HG03139 (cell line): ENCODE measurements around the gene MFAP5.
"Not testable (repeated sequence)": the region's sequence is repeated elsewhere in the genome, so short reads cannot be mapped to it uniquely, and the experiment has no call there.

Experiments used
- ATAC-seq: cut with Tn5 transposase; IDR thresholded peaks from one replicate; pipeline ENCODE4 v1.9.1; 2021; ENCODE audit not compliant: unreplicated experiment

The MFAP5 gene

DNA sequence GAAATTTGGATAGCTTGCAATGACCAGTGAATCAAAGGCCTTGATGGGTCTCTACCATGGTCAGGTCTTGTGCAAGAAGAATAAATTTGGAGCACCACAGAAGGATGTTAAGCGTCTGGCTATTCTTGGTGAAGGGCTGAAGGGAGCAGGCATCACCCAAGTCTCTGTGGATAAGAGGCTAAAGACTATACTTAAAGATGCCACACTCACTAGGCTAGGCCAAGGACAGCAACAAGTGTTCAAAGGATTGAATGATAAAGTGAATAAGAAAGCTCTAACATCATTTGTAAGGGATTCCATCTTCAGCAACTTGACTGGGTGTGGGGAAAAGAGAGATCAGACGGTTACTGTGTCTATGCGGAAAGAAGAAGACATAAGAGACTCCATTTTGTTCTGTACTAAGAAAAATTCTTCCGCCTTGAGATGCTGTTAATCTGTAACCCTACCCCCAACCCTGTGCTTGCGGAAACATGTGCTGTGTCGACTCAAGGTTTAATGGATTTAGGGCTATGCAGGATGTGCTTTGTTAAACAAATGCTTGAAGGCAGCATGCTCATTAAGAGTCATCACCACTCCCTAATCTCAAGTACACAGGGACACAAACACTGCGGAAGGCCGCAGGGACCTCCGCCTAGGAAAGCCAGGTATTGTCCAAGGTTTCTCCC, 27.2 kb downstream of the MFAP5 start:
- not testable (repeated sequence) for ATAC-seq

DNA sequence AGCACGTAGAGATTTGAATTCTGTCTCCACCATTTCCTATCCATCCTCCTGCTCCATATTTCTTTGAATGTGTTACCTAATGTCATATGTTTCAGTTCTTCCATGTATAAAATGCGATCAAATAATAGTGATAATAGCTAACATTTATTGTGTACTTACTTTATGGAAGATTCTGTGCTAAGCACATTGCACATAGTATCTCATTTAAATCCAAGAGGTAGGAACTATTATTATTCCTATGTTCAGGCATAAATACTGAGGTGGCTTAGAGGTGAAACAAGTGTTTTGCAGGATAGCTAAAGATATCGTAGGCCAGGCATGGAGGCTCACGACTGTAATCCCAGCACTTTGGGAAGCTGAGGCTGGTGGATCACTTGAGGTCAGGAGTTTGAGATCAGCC, 32.5 kb downstream of the MFAP5 start:
- peak; percentile 4 for ATAC-seq

DNA sequence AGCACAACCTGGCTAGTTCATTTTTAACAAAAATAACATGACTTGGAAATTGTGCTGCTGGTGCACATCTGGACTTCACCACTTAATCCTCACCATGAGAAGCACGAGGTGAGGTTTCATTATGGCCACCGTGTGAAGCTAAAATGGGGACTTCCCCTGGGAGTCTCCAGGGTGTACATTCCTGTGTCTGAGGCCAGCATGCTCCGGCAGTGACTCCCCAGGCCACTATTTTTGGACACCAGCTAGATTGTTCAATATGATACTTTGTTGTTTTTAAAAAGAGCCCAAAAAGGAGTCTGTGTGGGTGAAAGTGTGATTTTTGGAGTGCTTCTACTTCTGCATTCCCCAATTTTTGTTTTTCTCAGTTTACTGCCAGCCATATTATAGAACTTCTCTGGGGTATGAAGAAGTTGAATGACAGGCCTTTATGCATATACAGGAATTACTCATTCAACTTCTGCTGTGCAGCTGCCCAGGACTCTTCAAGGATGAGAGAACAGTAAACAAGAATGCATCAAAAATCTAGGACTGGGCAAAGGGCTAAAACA, 33.1 kb downstream of the MFAP5 start:
- peak; percentile 88 for ATAC-seq

DNA sequence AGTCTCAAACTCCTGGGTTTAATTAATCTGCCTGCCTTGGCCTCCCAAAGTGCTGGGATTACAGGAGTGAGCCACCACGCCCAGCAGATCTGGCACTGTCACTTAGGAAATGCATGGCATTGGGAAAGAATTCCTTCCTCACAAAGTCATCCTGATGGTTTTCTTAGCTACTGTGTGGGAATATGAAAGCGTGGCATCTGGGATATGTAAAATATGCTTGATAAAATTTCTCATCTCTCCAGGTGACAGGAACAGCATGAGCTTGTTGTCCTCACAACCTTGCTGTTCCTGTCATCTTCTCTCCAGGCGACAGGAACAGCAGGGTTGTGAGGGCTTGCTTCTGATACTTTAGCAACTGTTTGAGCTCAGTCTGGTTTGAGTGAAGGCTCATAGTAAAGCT, 33.9 kb downstream of the MFAP5 start:
- no peak for ATAC-seq

DNA sequence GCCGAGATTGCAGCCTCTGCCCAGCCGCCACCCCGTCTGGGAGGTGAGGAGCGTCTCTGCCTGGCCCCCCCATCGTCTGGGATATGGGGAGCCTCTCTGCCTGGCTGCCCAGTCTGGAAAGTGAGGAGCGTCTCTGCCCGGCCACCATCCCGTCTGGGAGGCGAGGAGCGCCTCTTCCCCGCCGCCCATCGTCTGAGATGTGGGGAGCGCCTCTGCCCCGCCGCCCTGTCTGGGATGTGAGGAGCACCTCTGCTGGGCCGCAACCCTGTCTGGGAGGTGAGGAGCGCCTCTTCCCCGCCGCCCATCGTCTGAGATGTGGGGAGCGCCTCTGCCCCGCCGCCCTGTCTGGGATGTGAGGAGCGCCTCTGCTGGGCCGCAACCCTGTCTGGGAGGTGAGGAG, 37.9 kb downstream of the MFAP5 start:
- not testable (repeated sequence) for ATAC-seq

DNA sequence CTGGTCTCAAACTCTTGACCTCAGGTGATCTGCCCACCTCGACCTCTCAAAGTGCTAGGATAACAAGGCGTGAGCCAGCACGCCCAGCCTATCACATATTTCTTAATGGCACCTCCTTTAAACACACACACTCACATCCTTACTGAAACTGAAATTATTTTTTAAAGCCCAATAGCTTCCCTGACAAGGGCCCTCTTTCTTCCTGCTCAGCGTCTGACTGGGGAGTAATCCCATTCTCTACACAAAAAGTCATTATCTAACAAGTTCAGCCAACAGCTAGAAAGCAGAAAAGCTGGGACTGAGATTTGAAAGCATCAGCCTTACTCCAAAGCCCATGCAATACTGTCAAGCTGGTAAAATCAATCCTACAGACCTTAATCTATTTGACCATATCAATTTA, 40.0 kb downstream of the MFAP5 start:
- ATAC-seq, result no peak

DNA sequence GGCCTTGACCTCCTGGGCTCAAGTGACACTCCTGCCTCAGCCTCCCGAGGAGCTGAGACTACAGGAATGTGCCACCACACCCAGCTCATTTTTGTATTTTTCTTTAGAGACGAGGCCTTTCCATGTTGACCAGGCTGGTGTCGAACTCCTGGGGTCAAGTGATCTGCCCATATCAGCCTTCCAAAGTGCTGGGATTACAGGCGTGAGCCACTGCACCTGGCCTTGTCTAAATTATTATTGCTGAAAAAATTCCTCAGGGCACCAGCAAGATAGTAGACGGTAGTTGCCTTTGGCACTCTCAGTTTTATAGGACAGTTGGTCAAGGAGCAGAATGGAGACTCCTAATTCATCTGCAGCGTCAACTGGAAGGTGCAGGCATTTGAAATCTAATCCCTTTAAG, 47.4 kb downstream of the MFAP5 start:
- no peak for ATAC-seq

DNA sequence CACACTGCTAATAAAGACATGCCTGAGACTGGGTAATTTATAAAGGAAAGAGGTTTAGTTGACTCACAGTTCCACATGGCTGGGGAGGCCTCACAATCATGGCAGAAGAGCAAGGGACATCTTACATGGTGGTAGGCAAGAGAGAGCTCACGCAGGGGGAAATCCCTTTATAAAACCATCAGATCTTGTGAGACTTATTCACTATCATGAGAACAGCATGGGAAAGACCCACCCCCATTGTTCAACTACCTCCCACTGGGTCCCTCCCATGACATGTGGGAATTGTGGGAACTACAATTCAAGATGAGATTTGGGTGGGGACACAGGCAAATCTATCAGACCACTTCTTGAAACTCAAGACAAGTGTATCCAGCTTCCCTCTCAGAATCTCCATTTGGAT, 48.7 kb downstream of the MFAP5 start:
- ATAC-seq, result not testable (repeated sequence)

DNA sequence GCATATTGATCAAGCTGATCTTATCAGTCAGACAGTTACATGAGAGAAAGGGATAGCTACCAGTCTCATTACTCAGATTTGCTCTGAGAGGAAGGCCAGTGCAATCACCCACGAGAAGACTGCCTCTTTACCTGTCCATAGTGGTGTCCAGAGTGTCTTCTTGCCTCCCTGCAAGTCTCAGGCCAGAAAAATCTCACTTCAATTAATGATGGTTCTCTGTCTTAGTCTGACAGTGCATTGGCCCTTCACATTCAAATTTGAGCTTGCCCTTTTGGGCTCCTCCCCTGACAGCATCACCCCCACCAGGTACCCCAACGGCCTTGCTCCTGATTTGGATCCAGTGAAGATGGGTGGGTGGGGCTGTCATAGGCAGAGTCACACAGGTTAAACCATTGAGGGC, 50.0 kb downstream of the MFAP5 start, which contains the start of gene AICDA:
AICDA (minus strand) TSS at position 231 of the 400 bp plus-strand sequence; CDS start at position 139, 92 bp downstream.
- ATAC-seq, result no peak

DNA sequence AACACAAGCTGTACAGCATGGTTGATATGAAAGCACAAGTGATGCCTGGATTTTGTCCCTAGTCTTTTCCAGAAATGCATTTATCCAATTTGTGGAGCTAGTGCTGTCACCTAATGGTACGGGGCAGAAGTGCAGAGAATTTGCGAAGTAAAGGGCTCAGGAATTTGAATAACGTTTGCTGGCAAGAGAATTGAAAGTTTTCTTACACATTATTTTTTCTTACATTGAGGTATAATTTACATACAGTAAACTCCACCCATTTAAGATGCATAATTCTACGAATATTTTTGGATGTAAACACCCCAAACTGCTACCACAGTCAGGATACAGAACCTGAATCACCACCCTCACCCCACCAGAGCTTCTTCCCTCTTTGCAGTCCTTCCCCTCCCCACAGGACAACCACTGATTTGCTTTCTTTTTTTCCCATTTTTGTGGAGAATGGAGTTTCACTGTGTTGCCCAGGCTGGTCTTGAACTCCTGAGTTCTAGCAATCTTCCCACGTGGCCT, 53.5 kb downstream of the MFAP5 start:
- no peak for ATAC-seq

DNA sequence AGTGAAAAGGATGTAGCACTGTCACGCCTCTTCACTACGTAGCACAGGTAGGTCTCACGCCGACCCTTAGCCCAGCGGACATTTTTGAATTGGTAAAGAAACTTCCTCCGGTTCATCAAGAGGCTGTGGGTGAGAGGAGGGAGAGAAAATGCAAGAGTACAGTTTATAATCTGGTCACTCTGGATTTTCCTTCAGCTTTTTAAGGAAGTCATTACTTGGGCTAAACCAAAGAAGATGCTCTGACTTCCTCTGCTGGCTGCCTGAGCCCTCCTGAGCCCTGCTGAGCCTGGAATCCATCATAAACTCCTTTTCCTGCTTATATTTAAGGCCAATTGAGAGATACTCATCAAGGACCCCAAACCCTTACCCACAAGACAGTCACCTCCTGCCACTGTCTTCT, 55.7 kb downstream of the MFAP5 start:
- ATAC-seq, result no peak

DNA sequence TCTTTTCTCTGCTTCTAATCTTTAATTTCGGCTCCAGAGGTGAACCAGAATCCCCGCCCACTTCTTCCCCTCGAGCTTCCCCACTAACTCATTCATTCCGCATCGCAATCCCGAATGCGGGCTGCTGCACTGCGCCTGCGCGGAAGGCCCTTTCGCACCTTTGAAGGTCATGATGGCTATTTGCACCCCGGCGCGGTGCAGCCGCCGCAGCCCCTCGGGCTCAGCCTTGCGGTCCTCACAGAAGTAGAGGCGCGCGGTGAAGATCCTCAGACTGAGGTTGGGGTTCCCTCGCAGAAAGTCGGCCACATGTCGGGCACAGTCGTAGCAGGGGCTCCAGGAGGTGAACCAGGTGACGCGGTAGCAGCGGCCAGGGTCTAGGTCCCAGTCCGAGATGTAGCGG, 57.6 kb downstream of the MFAP5 start:
- no peak for ATAC-seq

DNA sequence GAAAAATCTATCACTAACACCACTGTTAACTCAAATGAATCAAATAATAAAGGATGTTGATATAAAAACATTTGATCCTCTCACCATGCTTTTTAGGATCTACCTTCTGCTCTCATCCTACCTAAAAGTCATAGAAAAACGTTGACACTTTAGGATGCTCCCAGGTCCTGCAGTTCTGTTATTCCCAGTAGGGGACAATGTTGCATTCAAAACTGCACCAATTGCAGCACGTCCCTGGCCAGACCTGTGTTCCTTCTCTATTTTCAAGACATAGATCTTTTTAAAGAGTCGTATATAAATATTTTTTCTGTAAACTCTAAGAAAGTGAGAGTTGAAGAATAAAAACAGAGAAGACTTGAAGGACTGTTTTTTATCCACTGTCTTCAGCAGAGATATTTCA, 58.8 kb downstream of the MFAP5 start:
- no peak for ATAC-seq

DNA sequence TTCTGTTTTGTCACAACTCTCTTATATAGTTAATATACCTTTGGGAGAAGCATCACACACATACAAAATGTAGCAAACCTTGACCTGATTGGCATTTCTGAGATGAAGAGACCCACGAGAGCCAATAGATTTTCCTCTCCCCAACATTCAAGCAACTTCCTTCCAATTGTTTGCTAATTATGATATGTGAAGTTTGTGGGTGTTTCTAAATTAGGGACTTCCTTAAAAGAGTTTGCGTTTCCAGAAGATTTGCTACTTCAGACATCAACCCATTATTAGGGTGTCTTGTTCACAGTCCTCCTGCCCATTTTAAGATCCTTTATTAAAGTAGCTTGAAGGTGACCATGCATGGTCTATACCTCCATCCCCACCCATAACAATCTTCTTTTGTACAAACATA, 59.3 kb downstream of the MFAP5 start:
- no peak for ATAC-seq

DNA sequence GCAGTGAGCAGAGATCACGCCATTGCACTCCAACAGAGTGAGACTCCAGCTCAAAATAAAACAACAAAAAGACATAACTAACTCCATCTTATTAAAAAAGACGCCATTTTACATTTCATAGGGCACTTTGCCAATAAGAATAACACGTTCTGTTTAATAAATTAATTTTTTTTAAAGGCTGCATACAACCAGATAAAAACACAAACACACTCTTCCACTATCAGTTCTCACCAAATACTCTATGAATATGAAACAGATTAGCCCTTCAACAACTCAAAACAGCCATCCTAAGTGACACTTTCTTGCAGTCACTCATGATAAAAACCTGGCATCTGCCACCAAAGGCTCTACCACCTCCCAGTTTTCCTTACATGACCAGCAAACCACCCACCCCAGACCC, 66.1 kb downstream of the MFAP5 start:
- ATAC-seq, result no peak
